Choroid plexus epithelial cell (primary cell): Measurements from ENCODE around the gene SIDT2.

Experiments used
- DNase-seq: peaks from one replicate; pipeline ENCODE4 v3.0.0-alpha.2; 2010; ENCODE audit warnings: low read depth
- H3K4me3 ChIP-seq: 2 replicates; pipeline ENCODE4 v1.5.1; 2011; ENCODE audit warnings: low read depth, mild to moderate bottlenecking, control low read depth, low read length, moderate library complexity
- CTCF ChIP-seq: conservative IDR thresholded peaks from 2 replicates; pipeline ENCODE4 v1.5.1; 2011; ENCODE audit warnings: low read depth, mild to moderate bottlenecking, control low read depth, inconsistent platforms, low read length, moderate library complexity

The SIDT2 gene

GRCh38 chr11:117160826-117161225 is 17.7 kb upstream of the SIDT2 start:
- no peak for TF ChIP-seq CTCF
- no peak for DNase-seq
- H3K4me3 ChIP-seq = no peak overlapping the region

- H3K4me3 ChIP-seq = no peak overlapping the region
Observed at GRCh38 chr11:117166491-117166890, 12.1 kb upstream of the SIDT2 start.

GRCh38 chr11:117169736-117170135 is 8.8 kb upstream of the SIDT2 start:
- no peak for TF ChIP-seq CTCF
- no peak for DNase-seq
- H3K4me3 ChIP-seq = no peak overlapping the region

More at GRCh38 chr11:117166491-117166890, 12.1 kb upstream of the SIDT2 start:
- no peak for DNase-seq
- TF ChIP-seq CTCF = no peak

- TF ChIP-seq CTCF = no peak
- H3K4me3 ChIP-seq = no peak overlapping the region
- DNase-seq = no peak
Observed at GRCh38 chr11:117170210-117170609, 8.3 kb upstream of the SIDT2 start.

- no peak for TF ChIP-seq CTCF
- DNase-seq = no peak
- no peak overlapping the region for H3K4me3 ChIP-seq
Observed at GRCh38 chr11:117171007-117171403, 7.5 kb upstream of the SIDT2 start.

GRCh38 chr11:117171404-117172061 is 7.0 kb upstream of the SIDT2 start:
- DNase-seq = peak; percentile 78
- no peak overlapping the region for H3K4me3 ChIP-seq
- TF ChIP-seq CTCF = no peak

- DNase-seq = peak; percentile 76
- no peak overlapping the region for H3K4me3 ChIP-seq
- no peak for TF ChIP-seq CTCF
Observed at GRCh38 chr11:117172724-117173421, 5.7 kb upstream of the SIDT2 start.
